ENCODE results near the gene GRK2.
"Not testable (repeated sequence)": the region's sequence is repeated elsewhere in the genome, so short reads cannot be mapped to it uniquely, and the experiment has no call there.

GRK2 gene

GRCh38 chr11:67266449-67267187, at the start of gene GRK2:
Gene GRK2, plus strand, starts transcription at chr11:67266473. Its CDS starts 227 bp downstream, at chr11:67266700.
- no peak for DNase-seq

GRCh38 chr11:67227726-67228125, 38.5 kb upstream of the GRK2 start:
- DNase-seq = no peak

GRCh38 chr11:67230406-67230805, 35.9 kb upstream of the GRK2 start:
- no peak for DNase-seq

GRCh38 chr11:67230886-67231285, 35.4 kb upstream of the GRK2 start:
- DNase-seq = no peak

- no peak for DNase-seq
Measured at GRCh38 chr11:67233584-67234190, 32.6 kb upstream of the GRK2 start.

GRCh38 chr11:67234571-67234970, 31.7 kb upstream of the GRK2 start:
- not testable (repeated sequence) for DNase-seq

GRCh38 chr11:67237574-67237973, 28.7 kb upstream of the GRK2 start:
- DNase-seq = no peak

GRCh38 chr11:67238894-67239782, 27.1 kb upstream of the GRK2 start:
- no peak for DNase-seq

GRCh38 chr11:67239783-67240575, 26.3 kb upstream of the GRK2 start:
- peak; percentile 79 to 93 (median 88) for DNase-seq

- DNase-seq = peak; percentile 47 to 64 (median 59)
Measured at GRCh38 chr11:67240576-67241389, 25.5 kb upstream of the GRK2 start.

- no peak for DNase-seq
Measured at GRCh38 chr11:67242548-67242947, 23.7 kb upstream of the GRK2 start.

- DNase-seq = no peak
Measured at GRCh38 chr11:67243051-67243450, 23.2 kb upstream of the GRK2 start.

- DNase-seq = no peak
Measured at GRCh38 chr11:67245046-67245445, 21.2 kb upstream of the GRK2 start.

GRCh38 chr11:67247946-67248550, 18.2 kb upstream of the GRK2 start:
- DNase-seq = no peak

- no peak for DNase-seq
Measured at GRCh38 chr11:67248653-67249052, 17.6 kb upstream of the GRK2 start.

- no peak for DNase-seq
Measured at GRCh38 chr11:67250059-67251043, 15.9 kb upstream of the GRK2 start.

GRCh38 chr11:67251841-67252240, 14.4 kb upstream of the GRK2 start:
- DNase-seq = no peak

- DNase-seq = no peak
Measured at GRCh38 chr11:67252831-67253239, 13.4 kb upstream of the GRK2 start.

GRCh38 chr11:67253872-67254624, 12.2 kb upstream of the GRK2 start:
- DNase-seq = no peak

Measured in activated CD4-positive, CD25-positive, alpha-beta regulatory T cell (primary cell).